Measurements from ENCODE around the gene MADCAM1. TPM values are rescaled to one million over a fixed set of nuclear protein-coding genes. Genes with fewer than 3 reads are reported as not detected.

The MADCAM1 gene
- total RNA-seq, 1 donor from 2014 or later, result 0.18 TPM

DNA sequence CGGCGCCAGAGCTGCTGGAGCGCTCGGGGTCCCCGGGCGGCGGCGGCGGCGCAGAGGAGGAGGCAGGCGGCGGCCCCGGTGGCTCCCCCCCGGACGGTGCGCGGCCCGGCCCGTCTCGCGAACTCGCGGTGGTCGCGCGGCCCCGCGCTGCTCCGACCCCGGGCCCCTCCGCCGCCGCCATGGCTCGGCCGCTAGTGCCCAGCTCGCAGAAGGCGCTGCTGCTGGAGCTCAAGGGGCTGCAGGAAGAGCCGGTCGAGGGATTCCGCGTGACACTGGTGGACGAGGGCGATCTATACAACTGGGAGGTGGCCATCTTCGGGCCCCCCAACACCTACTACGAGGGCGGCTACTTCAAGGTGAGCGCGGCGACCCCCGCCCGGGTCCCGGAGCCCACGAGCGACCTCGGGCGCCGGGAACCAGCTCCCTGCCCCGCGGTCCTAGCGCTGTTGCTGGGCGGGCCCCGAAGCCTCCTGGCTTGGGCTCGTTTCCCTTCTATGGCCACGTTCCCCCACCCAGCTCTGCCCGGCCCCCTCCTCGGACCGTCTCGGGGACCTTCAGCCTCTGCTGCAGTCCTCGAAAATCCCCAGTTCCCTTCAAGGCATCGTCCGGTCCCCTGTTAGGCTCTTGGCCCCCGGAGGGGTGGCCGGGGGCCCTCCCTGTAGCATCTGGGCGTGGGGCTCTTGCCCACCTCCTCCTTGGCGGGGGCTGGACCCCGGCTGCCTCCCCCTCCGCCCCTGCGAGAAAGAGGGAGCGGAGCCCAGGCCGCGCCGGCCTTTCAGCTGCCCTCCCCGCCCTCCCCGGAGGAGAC, 35.7 kb downstream of the MADCAM1 start, which contains the start of gene CDC34:
TSS of gene CDC34 (plus strand) at position 8 of the 808 bp plus-strand sequence. CDS start at position 180, 172 bp downstream.
- Mint-ChIP-seq H3K9me3 (no peaks in the 10 kb centered on the region), H3K4me3 (peak within 1 kb of the TSS; percentile 88), H3K4me1 (ENCODE audit: low read depth) (peaks cover 9% of the 10 kb centered on the region), H3K27ac (peak within 1 kb of the TSS; percentile 81), H3K36me3 (ENCODE audit: low read depth) (no peaks in the 10 kb centered on the region), H3K27me3 (ENCODE audit: insufficient read depth) (no peaks in the 10 kb centered on the region)
- no peak for DNase-seq (ENCODE audit: low spot score)
- intact Hi-C loops (cut with micrococcal nuclease), result loop anchor here (1.0 kb wide), 4 partner anchors 21 to 148 kb away; partner anchors contain the start of genes BSG and TPGS1

- Mint-ChIP-seq H3K4me3 (peak overlapping the region; percentile 88), H3K27me3 (ENCODE audit: insufficient read depth) (no peaks in the 10 kb centered on the region), H3K36me3 (ENCODE audit: low read depth) (no peaks in the 10 kb centered on the region), H3K9me3 (no peaks in the 10 kb centered on the region), H3K27ac (peak overlapping the region; percentile 88), H3K4me1 (ENCODE audit: low read depth) (peaks cover 9% of the 10 kb centered on the region)
- intact Hi-C loops (cut with micrococcal nuclease), result no loop called here
- peak; percentile 26 for DNase-seq (ENCODE audit: low spot score)
Observed at GRCh38 chr19:532561-533363, 36.5 kb downstream of the MADCAM1 start.

DNA sequence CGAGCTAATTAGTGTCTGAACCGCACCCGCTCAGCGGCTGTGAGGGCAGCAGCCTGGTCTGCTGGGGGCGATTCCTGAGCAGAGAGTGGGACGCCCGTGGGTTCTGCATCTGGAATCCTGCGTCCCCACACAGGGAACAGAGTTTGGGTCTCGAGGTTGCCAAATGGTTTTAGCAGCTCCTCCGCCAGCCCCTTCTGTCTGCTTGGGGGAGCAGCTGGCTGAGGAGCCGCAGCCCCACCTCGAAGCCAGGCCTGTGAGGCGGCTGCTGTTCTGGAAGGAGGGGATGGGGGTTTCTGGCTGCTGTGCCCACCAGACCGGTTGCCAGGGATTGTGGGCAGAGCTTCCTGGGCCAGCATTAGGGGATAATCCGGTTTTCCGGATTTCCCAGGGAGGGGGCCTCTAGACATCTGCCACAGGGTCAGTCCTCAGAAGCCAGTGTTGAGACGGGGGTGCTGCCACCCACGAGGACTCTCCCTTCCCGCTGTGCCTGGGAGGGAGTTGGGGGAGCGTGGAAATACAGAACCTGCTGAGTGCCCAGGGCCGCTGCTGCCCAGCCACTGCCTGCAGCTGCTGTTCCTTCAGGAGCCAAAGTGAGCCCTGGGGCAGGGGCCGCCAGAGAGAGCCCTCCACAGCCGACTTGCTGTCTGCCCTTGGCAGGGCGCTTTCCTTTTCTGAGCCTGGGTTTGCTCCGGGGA, 37.2 kb downstream of the MADCAM1 start:
- H3K27ac Mint-ChIP-seq, result peak overlapping the region; percentile 40
- H3K9me3 Mint-ChIP-seq, result no peaks in the 10 kb centered on the region
- H3K4me3 Mint-ChIP-seq, result peak overlapping the region; percentile 88
- H3K4me1 Mint-ChIP-seq (ENCODE audit: low read depth), result peaks cover 9% of the 10 kb centered on the region
- DNase-seq (ENCODE audit: low spot score), result no peak
- H3K36me3 Mint-ChIP-seq (ENCODE audit: low read depth), result peaks cover 5% of the 10 kb centered on the region
- intact Hi-C loops (cut with micrococcal nuclease), result no loop called here
- no peaks in the 10 kb centered on the region for H3K27me3 Mint-ChIP-seq (ENCODE audit: insufficient read depth)

DNA sequence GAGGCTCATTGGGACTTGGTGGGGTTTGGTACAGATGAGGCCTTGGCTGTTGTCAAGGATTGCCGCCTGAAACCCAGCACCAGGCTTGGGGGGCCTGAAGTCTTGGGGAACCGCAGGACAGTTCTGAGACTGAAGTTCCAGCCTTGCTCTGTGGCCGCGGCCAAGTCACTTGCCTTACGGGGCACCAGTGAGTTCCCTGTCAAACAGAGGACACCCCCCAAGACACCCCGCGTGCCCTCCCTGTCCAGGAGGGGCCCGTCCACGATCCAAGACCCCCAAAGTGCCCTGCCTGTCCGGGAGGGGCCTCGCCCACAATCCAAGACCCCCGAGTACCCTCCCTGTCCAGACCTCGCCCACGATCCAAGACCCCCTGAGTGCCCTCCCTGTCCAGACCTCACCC, 37.8 kb downstream of the MADCAM1 start:
- intact Hi-C loops (cut with micrococcal nuclease), result no loop called here
- Mint-ChIP-seq H3K27ac (no peak overlapping the region), H3K4me3 (peak overlapping the region; percentile 88), H3K9me3 (no peaks in the 10 kb centered on the region), H3K4me1 (ENCODE audit: low read depth) (peaks cover 9% of the 10 kb centered on the region), H3K27me3 (ENCODE audit: insufficient read depth) (no peaks in the 10 kb centered on the region), H3K36me3 (ENCODE audit: low read depth) (peaks cover 5% of the 10 kb centered on the region)
- no peak for DNase-seq (ENCODE audit: low spot score)

- no peak for DNase-seq (ENCODE audit: low spot score)
- intact Hi-C loops (cut with micrococcal nuclease), result no loop called here
- no peaks in the 10 kb centered on the region for H3K9me3 Mint-ChIP-seq
- peak overlapping the region; percentile 68 for H3K27ac Mint-ChIP-seq
- H3K27me3 Mint-ChIP-seq (ENCODE audit: insufficient read depth), result no peaks in the 10 kb centered on the region
- peaks cover 9% of the 10 kb centered on the region for H3K4me1 Mint-ChIP-seq (ENCODE audit: low read depth)
- H3K4me3 Mint-ChIP-seq, result peak overlapping the region; percentile 68
- H3K36me3 Mint-ChIP-seq (ENCODE audit: low read depth), result peaks cover 5% of the 10 kb centered on the region
Observed at GRCh38 chr19:535017-535835, 38.9 kb downstream of the MADCAM1 start.

DNA sequence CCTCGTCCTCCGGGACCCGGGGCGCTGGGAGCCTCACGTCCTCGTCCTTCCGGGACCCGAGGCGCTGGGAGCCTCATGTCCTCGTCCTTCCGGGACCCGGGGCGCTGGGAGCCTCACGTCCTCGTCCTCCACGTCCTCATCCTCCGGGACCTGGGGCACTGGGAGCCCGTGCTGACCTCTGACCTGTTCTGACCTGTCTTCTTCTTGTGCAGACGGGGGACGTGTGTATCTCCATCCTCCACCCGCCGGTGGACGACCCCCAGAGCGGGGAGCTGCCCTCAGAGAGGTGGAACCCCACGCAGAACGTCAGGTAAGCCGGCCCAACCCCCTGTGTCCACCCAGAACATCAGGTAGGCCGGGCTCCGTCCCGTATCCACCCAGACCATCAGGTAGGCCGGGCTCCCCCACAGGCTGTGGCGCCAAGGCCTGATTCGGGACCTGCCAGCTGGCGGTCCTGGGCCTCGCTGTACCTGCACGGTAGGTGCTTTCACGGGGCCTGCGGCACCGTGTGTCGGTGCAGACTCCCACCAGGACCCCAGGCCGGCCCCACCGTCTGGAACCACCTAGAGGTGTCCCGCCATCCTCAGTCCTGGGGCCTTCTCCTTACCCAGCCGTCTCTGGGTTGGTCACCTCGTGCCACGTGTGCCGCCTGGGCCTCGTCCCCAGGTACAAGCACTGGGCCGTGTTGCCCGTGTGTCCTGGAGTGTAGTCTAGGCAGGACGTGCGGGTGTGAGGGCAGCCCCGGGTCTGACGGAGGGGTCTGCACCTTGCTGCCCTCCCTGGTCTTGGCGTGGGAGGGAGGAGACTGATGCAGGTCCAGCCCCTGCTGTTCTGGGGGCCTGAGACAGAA, 40.0 kb downstream of the MADCAM1 start:
- Mint-ChIP-seq H3K4me1 (ENCODE audit: low read depth) (peaks cover 9% of the 10 kb centered on the region), H3K9me3 (no peaks in the 10 kb centered on the region), H3K36me3 (ENCODE audit: low read depth) (peaks cover 5% of the 10 kb centered on the region), H3K4me3 (no peak overlapping the region), H3K27ac (no peak overlapping the region), H3K27me3 (ENCODE audit: insufficient read depth) (no peaks in the 10 kb centered on the region)
- intact Hi-C loops (cut with micrococcal nuclease), result no loop called here
- no peak for DNase-seq (ENCODE audit: low spot score)

DNA sequence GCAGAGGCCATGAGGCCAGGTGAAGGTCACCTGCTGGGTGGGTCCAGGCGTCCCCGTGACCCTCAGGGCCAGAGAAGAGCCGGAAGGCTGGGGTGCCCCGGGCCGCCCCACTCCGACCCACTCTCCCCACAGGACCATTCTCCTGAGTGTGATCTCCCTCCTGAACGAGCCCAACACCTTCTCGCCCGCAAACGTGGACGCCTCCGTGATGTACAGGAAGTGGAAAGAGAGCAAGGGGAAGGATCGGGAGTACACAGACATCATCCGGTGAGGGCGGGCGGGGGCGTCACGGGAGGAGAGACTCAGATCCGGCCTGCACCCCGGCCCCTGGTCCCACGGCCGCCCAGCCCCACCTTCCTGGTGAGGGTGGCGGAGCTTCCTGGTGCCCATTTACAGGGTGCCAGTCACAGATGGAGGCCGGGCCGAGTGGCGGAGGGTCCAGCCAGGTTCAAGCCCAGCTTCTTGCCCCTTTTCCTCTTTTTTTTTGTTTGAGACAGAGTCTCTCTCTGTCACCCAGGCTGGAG, 40.7 kb downstream of the MADCAM1 start:
- H3K36me3 Mint-ChIP-seq (ENCODE audit: low read depth), result peaks cover 5% of the 10 kb centered on the region

DNA sequence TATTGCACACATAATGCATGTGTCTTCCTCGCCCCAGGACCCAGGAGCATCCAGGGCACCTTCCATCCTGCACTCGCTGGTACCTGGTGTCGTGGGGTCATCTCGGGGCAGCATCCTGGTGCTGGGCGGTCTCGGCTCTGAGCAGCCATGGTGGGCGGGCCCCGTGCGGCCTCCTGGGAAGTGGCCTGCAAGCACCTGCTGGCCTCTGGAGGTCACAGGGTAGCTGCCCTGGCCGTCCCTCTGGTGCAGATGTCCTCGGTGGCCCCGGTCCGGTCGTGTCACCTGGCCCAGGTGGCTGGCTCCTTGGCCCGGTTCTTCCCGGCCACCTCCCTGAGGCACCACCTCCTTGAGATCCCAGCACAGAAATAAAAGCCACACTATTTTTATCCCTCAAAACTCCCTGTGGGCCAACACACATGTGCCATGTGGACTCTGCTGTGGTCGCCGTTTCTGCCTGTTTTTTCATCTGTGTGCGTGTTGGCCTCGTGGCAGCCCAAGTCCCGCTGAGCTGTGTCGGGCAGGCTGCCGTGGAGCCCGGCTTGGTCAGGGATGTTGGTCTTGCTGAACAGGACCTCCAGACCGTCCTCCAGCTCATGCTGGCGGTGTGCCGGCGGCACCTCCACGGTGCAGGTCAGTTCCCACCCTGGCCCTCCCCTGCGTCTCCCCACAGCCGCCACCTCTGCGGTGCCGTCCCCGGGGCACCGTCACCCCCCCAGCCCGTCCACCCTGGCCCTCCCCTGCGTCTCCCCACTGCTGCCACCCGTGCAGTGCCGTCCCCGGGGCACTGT, 42.5 kb downstream of the MADCAM1 start:
- intact Hi-C loops (cut with micrococcal nuclease), result no loop called here
- peaks cover 5% of the 10 kb centered on the region for H3K4me1 Mint-ChIP-seq (ENCODE audit: low read depth)
- H3K9me3 Mint-ChIP-seq, result no peaks in the 10 kb centered on the region

More for the DNA sequence above, 40.7 kb downstream of the MADCAM1 start:
- intact Hi-C loops (cut with micrococcal nuclease), result no loop called here
- peaks cover 9% of the 10 kb centered on the region for H3K4me1 Mint-ChIP-seq (ENCODE audit: low read depth)
- DNase-seq (ENCODE audit: low spot score), result no peak
- H3K27me3 Mint-ChIP-seq (ENCODE audit: insufficient read depth), result no peaks in the 10 kb centered on the region
- no peak overlapping the region for H3K27ac Mint-ChIP-seq
- H3K9me3 Mint-ChIP-seq, result no peaks in the 10 kb centered on the region
- H3K4me3 Mint-ChIP-seq, result no peak overlapping the region

GRCh38 chr19:539429-540030, 43.2 kb downstream of the MADCAM1 start:
- Mint-ChIP-seq H3K4me3 (no peak overlapping the region), H3K36me3 (ENCODE audit: low read depth) (peaks cover 13% of the 10 kb centered on the region), H3K9me3 (no peaks in the 10 kb centered on the region), H3K4me1 (ENCODE audit: low read depth) (peaks cover 10% of the 10 kb centered on the region), H3K27me3 (ENCODE audit: insufficient read depth) (no peaks in the 10 kb centered on the region), H3K27ac (no peak overlapping the region)
- DNase-seq (ENCODE audit: low spot score), result no peak
- intact Hi-C loops (cut with micrococcal nuclease), result no loop called here

More for the DNA sequence above, 42.5 kb downstream of the MADCAM1 start:
- no peak for DNase-seq (ENCODE audit: low spot score)
- H3K4me3 Mint-ChIP-seq, result no peak overlapping the region
- H3K27me3 Mint-ChIP-seq (ENCODE audit: insufficient read depth), result no peaks in the 10 kb centered on the region
- H3K36me3 Mint-ChIP-seq (ENCODE audit: low read depth), result peaks cover 9% of the 10 kb centered on the region
- no peak overlapping the region for H3K27ac Mint-ChIP-seq

- Mint-ChIP-seq H3K27me3 (ENCODE audit: insufficient read depth) (no peaks in the 10 kb centered on the region), H3K4me3 (no peak overlapping the region), H3K9me3 (no peaks in the 10 kb centered on the region), H3K27ac (no peak overlapping the region), H3K36me3 (ENCODE audit: low read depth) (peaks cover 14% of the 10 kb centered on the region), H3K4me1 (ENCODE audit: low read depth) (peaks cover 15% of the 10 kb centered on the region)
- intact Hi-C loops (cut with micrococcal nuclease), result no loop called here
- no peak for DNase-seq (ENCODE audit: low spot score)
Observed at GRCh38 chr19:540867-541637, 44.8 kb downstream of the MADCAM1 start.
